OCI-LY1 (cell line): Measurements from ENCODE around the gene H1-8.

Source experiments
- H2AFZ ChIP-seq: fragments of 200-600 bp; sonication (generic), shearing (Covaris generic); 2 replicates; pipeline ENCODE4 v1.6.0; 2014; ENCODE audit warnings: antibody characterized with exemption, mild to moderate bottlenecking, low read length
- H3F3A ChIP-seq: fragments of 200-600 bp; sonication (generic), shearing (Covaris generic); 2 replicates; pipeline ENCODE4 v1.6.0; 2014; ENCODE audit warnings: mild to moderate bottlenecking, antibody characterized with exemption, low read length, moderate library complexity; ENCODE audit not compliant: insufficient read depth
- H3K27ac ChIP-seq: fragments of 200-600 bp; sonication (generic); 2 replicates; pipeline ENCODE4 v1.5.1; 2014; ENCODE audit warnings: low read length, mixed run types, mild to moderate bottlenecking, low read depth; ENCODE audit not compliant: poor library complexity, severe bottlenecking
- H3K27me3 ChIP-seq: fragments of 200-600 bp; sonication (generic); 2 replicates; pipeline ENCODE4 v1.6.0; 2014; ENCODE audit warnings: antibody characterized with exemption, mild to moderate bottlenecking, low read length, moderate library complexity; ENCODE audit not compliant: insufficient read depth
- H3K36me3 ChIP-seq: fragments of 200-600 bp; sonication (generic); 2 replicates; pipeline ENCODE4 v1.6.1; 2014; ENCODE audit warnings: mild to moderate bottlenecking, antibody characterized with exemption, low read length, moderate library complexity, mixed read lengths; ENCODE audit not compliant: insufficient read depth
- H3K4me1 ChIP-seq: fragments of 200-600 bp; sonication (generic); 2 replicates; pipeline ENCODE4 v1.5.1; 2014; ENCODE audit warnings: mild to moderate bottlenecking, low read length, moderate library complexity; ENCODE audit not compliant: insufficient read depth, severe bottlenecking
- H3K4me2 ChIP-seq: fragments of 200-600 bp; sonication (generic), shearing (Covaris generic); 2 replicates; pipeline ENCODE4 v1.6.1; 2014; ENCODE audit warnings: low read length
- H3K4me3 ChIP-seq: fragments of 200-600 bp; sonication (generic); 2 replicates; pipeline ENCODE4 v1.5.1; 2014; ENCODE audit warnings: low read length, low read depth, mild to moderate bottlenecking, mixed read lengths; ENCODE audit not compliant: poor library complexity, severe bottlenecking
- H3K79me2 ChIP-seq: fragments of 200-600 bp; shearing (Covaris generic); 2 replicates; pipeline ENCODE4 v1.6.1; 2016; ENCODE audit warnings: mixed run types, low read length, mixed read lengths; ENCODE audit not compliant: insufficient read depth
- H3K9ac ChIP-seq: fragments of 200-600 bp; sonication (generic), shearing (Covaris generic); 2 replicates; pipeline ENCODE4 v1.6.1; 2014; ENCODE audit warnings: mild to moderate bottlenecking, low read length, mixed read lengths
- H3K9me2 ChIP-seq: fragments of 200-600 bp; sonication (generic), shearing (Covaris generic); 2 replicates; pipeline ENCODE4 v1.6.1; 2014; ENCODE audit warnings: low read depth, mild to moderate bottlenecking, low read length, mixed read lengths
- H3K9me3 ChIP-seq: fragments of 200-600 bp; shearing (Covaris generic); 2 replicates; pipeline ENCODE4 v1.6.1; 2014; ENCODE audit warnings: low read length, mixed read lengths
- H4K20me1 ChIP-seq: fragments of 200-600 bp; sonication (generic), shearing (Covaris generic); 2 replicates; pipeline ENCODE4 v1.6.0; 2016; ENCODE audit warnings: mild to moderate bottlenecking, low read length; ENCODE audit not compliant: insufficient read depth
- EZH2 ChIP-seq: fragments of 200-600 bp; sonication (generic), shearing (Covaris generic); IDR thresholded peaks from 2 replicates; pipeline ENCODE4 v1.8.0; 2017; ENCODE audit warnings: borderline replicate concordance, mixed run types, mild to moderate bottlenecking, antibody characterized with exemption, low read length, moderate library complexity, mixed read lengths
- TF ChIP-seq, protein P1 (sequence below): fragments of 200-600 bp; sonication (generic), shearing (Covaris generic); IDR thresholded peaks from 2 replicates; pipeline ENCODE4 v1.5.1; 2017; ENCODE audit warnings: mild to moderate bottlenecking, antibody characterized with exemption, low read length, moderate library complexity, mixed read lengths

Gene H1-8

DNA sequence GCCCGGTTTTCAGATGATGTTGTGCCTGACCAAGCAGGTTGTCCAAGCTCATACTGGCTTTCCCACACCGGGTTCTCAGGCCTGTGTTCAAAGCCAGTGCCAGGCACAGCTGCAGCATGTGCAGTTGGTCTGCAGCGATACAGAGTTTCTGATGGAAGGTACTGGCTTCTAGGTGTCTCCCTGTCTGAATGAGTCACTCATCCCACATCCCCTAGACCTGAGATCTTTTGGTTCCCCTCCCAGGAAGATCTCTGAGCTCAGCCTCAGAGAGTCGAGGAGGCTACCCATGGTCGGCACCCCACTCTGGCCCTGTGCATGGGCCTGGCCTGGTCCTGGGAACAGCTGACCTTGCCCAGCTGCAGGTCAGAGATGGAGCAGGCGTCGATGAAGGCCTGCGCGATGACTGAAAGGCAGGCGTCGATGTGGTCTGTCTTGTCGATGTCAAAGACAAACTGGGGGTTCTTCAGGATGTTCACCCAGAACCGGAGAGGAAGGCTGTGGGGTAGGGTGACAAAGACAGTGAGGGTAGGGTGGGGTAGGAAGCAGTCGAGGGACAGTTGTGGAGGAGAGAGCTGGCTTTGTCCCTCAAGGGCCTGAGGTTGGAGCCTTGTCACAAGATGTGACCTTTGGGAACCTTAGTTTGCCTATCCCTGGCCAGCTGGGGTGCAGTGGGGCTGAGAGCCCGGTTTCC is 15.3 kb downstream of the H1-8 start:
- H3F3A ChIP-seq = no peaks in the 10 kb centered on the region
- H2AFZ ChIP-seq = no peak overlapping the region
- no peak overlapping the region for H3K4me3 ChIP-seq
- peaks cover 16% of the 10 kb centered on the region for H3K4me1 ChIP-seq
- H3K79me2 ChIP-seq = no peaks in the 10 kb centered on the region
- H3K27ac ChIP-seq = no peak overlapping the region
- no peaks in the 10 kb centered on the region for H4K20me1 ChIP-seq
- H3K9me2 ChIP-seq = no peaks in the 10 kb centered on the region
- H3K9me3 ChIP-seq = no peaks in the 10 kb centered on the region
- peaks cover 22% of the 10 kb centered on the region for H3K27me3 ChIP-seq
- no peak overlapping the region for H3K4me2 ChIP-seq
- no peak overlapping the region for H3K9ac ChIP-seq
- TF ChIP-seq EZH2 = no peak
- TF ChIP-seq, protein P1, sequence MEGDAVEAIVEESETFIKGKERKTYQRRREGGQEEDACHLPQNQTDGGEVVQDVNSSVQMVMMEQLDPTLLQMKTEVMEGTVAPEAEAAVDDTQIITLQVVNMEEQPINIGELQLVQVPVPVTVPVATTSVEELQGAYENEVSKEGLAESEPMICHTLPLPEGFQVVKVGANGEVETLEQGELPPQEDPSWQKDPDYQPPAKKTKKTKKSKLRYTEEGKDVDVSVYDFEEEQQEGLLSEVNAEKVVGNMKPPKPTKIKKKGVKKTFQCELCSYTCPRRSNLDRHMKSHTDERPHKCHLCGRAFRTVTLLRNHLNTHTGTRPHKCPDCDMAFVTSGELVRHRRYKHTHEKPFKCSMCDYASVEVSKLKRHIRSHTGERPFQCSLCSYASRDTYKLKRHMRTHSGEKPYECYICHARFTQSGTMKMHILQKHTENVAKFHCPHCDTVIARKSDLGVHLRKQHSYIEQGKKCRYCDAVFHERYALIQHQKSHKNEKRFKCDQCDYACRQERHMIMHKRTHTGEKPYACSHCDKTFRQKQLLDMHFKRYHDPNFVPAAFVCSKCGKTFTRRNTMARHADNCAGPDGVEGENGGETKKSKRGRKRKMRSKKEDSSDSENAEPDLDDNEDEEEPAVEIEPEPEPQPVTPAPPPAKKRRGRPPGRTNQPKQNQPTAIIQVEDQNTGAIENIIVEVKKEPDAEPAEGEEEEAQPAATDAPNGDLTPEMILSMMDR = no peak
- no peaks in the 10 kb centered on the region for H3K36me3 ChIP-seq

DNA sequence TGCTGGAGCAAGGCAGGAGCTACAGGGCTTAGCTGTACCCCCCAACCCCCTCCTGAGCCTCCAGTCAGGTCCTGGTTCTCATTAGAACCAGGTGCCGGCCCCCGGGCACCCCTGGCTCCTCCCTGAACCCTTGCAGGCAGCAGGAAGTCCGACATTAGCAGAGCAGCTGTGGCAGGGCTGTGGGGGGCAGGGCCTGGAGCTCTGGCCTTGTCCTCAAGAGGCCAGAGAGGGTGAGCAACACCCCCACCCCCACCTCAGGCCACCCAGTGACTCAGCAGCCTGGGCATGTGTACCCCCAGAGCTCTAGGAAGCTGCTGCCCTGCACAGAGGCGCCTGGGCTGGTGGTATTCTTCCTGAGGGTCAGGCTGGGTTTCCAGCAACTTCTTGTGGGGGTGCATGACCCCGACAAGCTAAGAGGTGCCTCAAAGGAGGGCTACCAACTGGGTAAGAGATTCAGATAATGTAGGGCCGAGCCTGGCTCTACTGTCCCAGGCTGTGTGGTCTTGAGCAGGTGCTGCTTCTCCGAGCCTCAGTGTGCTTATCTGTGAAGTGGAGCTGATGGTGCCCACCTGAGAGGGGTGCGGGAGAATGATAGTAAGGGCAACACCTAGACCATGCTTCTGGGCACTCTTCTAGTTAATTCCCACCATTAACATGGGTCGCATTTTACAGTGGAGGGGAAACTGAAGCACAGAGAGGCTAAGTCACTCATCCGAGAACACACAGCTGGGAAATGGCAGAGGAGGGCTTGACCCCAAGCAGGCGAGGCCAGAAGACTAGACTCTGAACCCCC is 16.0 kb downstream of the H1-8 start:
- Histone ChIP-seq H3K27ac (no peak overlapping the region), H3K9me2 (no peaks in the 10 kb centered on the region), H3K79me2 (no peaks in the 10 kb centered on the region), H3K4me1 (peaks cover 16% of the 10 kb centered on the region), H2AFZ (no peak overlapping the region), H3K9me3 (no peaks in the 10 kb centered on the region), H3K9ac (no peak overlapping the region), H3K27me3 (peaks cover 22% of the 10 kb centered on the region), H3K36me3 (no peaks in the 10 kb centered on the region), H3K4me3 (no peak overlapping the region), H3K4me2 (no peak overlapping the region), H3F3A (no peaks in the 10 kb centered on the region), H4K20me1 (no peaks in the 10 kb centered on the region)
- TF ChIP-seq, protein P1 = no peak
- no peak for TF ChIP-seq EZH2

DNA sequence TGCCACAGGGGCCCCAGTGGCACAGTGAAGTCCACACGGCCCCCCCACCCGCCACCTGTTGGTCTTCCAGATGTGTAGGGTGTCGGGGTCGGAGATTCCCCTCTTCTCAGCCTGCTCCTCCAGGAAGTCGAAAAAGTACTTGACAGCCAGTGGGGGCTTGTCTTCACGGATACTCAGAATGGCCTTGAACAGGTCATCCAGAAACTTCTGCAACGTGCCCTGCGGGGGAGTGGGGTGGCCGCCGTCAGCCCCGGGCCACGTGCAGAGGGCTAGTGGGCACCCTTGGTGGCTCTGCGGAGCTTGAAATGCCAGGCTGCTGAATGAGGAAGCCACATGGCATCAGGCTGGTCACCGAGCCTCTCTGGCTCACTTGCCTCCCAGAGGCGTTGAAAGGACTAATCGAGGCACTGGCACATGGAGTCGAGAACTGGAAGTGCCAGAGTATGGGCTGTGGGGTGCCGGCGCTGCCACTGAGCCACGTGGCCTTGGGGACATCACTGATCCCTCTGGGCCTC is 16.6 kb downstream of the H1-8 start:
- Histone ChIP-seq H3K27me3 (peaks cover 22% of the 10 kb centered on the region), H3K27ac (no peak overlapping the region), H3F3A (no peaks in the 10 kb centered on the region), H3K4me3 (no peak overlapping the region), H3K4me2 (no peak overlapping the region), H2AFZ (no peak overlapping the region), H3K36me3 (no peaks in the 10 kb centered on the region), H3K9me3 (no peaks in the 10 kb centered on the region), H3K9me2 (no peaks in the 10 kb centered on the region), H3K4me1 (peaks cover 16% of the 10 kb centered on the region), H3K9ac (no peak overlapping the region), H3K79me2 (no peaks in the 10 kb centered on the region), H4K20me1 (no peaks in the 10 kb centered on the region)
- no peak for TF ChIP-seq EZH2
- TF ChIP-seq, protein P1 = no peak
